Neural progenitor cell (in vitro differentiated cells): Measurements from ENCODE around the gene GRID1. TPM values are rescaled to one million over a fixed set of nuclear protein-coding genes. Genes with fewer than 3 reads are reported as not detected.
A peak's percentile ranks its signal among the peaks of the same experiment; 100 is the strongest.

Experiments
- DNase-seq: peaks from one replicate; pipeline ENCODE4 v3.0.0-alpha.2; 2016; ENCODE audit warnings: low spot score
- H2AFZ ChIP-seq: fragments of 200-600 bp; sonication (generic); replicated peaks from 2 replicates; pipeline ENCODE4 v1.6.1; 2016; ENCODE audit warnings: antibody characterized with exemption
- H3F3A ChIP-seq: fragments of 200-600 bp; sonication (generic); 2 replicates; pipeline ENCODE4 v1.6.1; 2016; ENCODE audit warnings: antibody characterized with exemption, low read depth
- H3K27ac ChIP-seq: fragments of 200-600 bp; sonication (generic); 2 replicates; pipeline ENCODE4 v1.5.1; 2016; ENCODE audit warnings: mild to moderate bottlenecking
- H3K27me3 ChIP-seq: fragments of 200-600 bp; sonication (generic); 2 replicates; pipeline ENCODE4 v1.6.1; 2016; ENCODE audit warnings: mild to moderate bottlenecking, moderate library complexity
- H3K36me3 ChIP-seq: fragments of 200-600 bp; sonication (generic); 2 replicates; pipeline ENCODE4 v1.5.1; 2016
- H3K4me1 ChIP-seq: fragments of 200-600 bp; sonication (generic); 2 replicates; pipeline ENCODE4 v1.6.1; 2016; ENCODE audit warnings: mixed run types
- H3K4me2 ChIP-seq: fragments of 200-600 bp; sonication (generic); 2 replicates; pipeline ENCODE4 v1.6.1; 2016
- H3K4me3 ChIP-seq: fragments of 200-600 bp; sonication (generic); 2 replicates; pipeline ENCODE4 v1.5.1; 2016
- H3K79me2 ChIP-seq: fragments of 200-600 bp; sonication (generic); 2 replicates; pipeline ENCODE4 v1.6.1; 2016; ENCODE audit warnings: low read depth
- H3K9ac ChIP-seq: fragments of 200-600 bp; sonication (generic); 2 replicates; pipeline ENCODE4 v1.6.1; 2016
- H3K9me3 ChIP-seq: fragments of 200-600 bp; sonication (generic); 2 replicates; pipeline ENCODE4 v1.5.1; 2016; ENCODE audit warnings: low read depth
- H4K20me1 ChIP-seq: fragments of 200-600 bp; sonication (generic); 2 replicates; pipeline ENCODE4 v1.6.1; 2016; ENCODE audit warnings: low read depth
- H3K27ac Mint-ChIP-seq: 3 replicates; pipeline ENCODE4 v1.8.0; 2021; ENCODE audit warnings: mixed read lengths
- H3K27me3 Mint-ChIP-seq: 2 replicates; pipeline ENCODE4 v1.8.0; 2022; ENCODE audit warnings: low read depth, mild to moderate bottlenecking, inconsistent platforms, moderate library complexity, mixed read lengths; ENCODE audit not compliant: insufficient read depth
- H3K36me3 Mint-ChIP-seq: 3 replicates; pipeline ENCODE4 v1.8.0; 2021; ENCODE audit warnings: mixed read lengths
- H3K4me1 Mint-ChIP-seq: 3 replicates; pipeline ENCODE4 v1.8.0; 2021; ENCODE audit warnings: mixed read lengths
- H3K4me3 Mint-ChIP-seq: 3 replicates; pipeline ENCODE4 v1.8.0; 2021; ENCODE audit warnings: mild to moderate bottlenecking, moderate library complexity, mixed read lengths
- H3K9me3 Mint-ChIP-seq: 3 replicates; pipeline ENCODE4 v1.8.0; 2020; ENCODE audit warnings: mixed read lengths
- CTCF ChIP-seq: fragments of 200-600 bp; sonication (generic); IDR thresholded peaks from 2 replicates; pipeline ENCODE4 v1.5.1; 2017; ENCODE audit warnings: antibody characterized with exemption, mild to moderate bottlenecking
- EZH2 ChIP-seq: fragments of 200-600 bp; sonication (generic); IDR thresholded peaks from 2 replicates; pipeline ENCODE4 v1.6.1; 2017; ENCODE audit warnings: antibody characterized with exemption, mild to moderate bottlenecking, moderate library complexity
- EZH2phosphoT487 ChIP-seq: fragments of 200-600 bp; sonication (generic); IDR thresholded peaks from 2 replicates; pipeline ENCODE4 v1.6.1; 2017; ENCODE audit warnings: antibody characterized with exemption
- total RNA-seq: library from RNA; depleted of rRNA; stranded (reverse); fragments of >200 nt; gene quantifications from 2 replicates; pipeline ENCODE4 v1.2.3, GENCODE V29; 2015; ENCODE audit warnings: low replicate concordance

The GRID1 gene
- total RNA-seq, 1 donor from 2014 or later, result not detected

DNA sequence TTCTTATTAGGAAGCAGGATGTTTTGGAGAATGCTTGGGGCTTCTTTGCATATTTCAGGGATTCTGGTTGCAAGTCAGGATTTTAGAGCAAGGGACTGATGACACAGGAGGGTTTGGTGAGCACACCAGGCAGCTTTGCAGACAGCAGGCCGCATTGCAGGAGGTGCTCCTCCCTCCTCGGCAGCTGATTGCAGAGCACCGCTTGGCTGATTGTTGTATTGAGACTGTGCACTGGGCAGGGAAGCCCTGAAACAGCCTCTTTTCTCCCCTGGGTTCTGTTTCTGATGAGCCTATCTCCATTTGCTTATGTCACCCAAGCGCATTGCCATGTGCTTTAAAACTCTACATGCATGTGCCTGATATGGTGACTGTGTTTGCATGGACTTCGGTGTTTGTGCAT is 769.6 kb downstream of the GRID1 start:
- H4K20me1 ChIP-seq, result no peaks in the 10 kb centered on the region
- no peaks in the 10 kb centered on the region for H3K79me2 ChIP-seq
- H3K27me3 Mint-ChIP-seq, result peaks cover 7% of the 10 kb centered on the region
- H3K27me3 ChIP-seq, result no peaks in the 10 kb centered on the region
- no peak overlapping the region for H2AFZ ChIP-seq
- peaks cover 7% of the 10 kb centered on the region for H3K4me1 ChIP-seq
- no peaks in the 10 kb centered on the region for H3K36me3 ChIP-seq
- peaks cover 3% of the 10 kb centered on the region for H3K9me3 Mint-ChIP-seq
- no peak for TF ChIP-seq EZH2phosphoT487
- no peak for TF ChIP-seq EZH2
- TF ChIP-seq CTCF, result no peak
- no peak overlapping the region for H3K27ac ChIP-seq
- H3K4me3 Mint-ChIP-seq, result no peak overlapping the region
- peak overlapping the region; percentile 23 for H3K4me2 ChIP-seq
- no peaks in the 10 kb centered on the region for H3K9me3 ChIP-seq
- H3K9ac ChIP-seq, result no peak overlapping the region
- no peak overlapping the region for H3K27ac Mint-ChIP-seq
- H3F3A ChIP-seq, result no peaks in the 10 kb centered on the region
- no peak overlapping the region for H3K4me3 ChIP-seq
- peaks cover 8% of the 10 kb centered on the region for H3K4me1 Mint-ChIP-seq
- H3K36me3 Mint-ChIP-seq, result no peaks in the 10 kb centered on the region
- DNase-seq, result peak; percentile 12

DNA sequence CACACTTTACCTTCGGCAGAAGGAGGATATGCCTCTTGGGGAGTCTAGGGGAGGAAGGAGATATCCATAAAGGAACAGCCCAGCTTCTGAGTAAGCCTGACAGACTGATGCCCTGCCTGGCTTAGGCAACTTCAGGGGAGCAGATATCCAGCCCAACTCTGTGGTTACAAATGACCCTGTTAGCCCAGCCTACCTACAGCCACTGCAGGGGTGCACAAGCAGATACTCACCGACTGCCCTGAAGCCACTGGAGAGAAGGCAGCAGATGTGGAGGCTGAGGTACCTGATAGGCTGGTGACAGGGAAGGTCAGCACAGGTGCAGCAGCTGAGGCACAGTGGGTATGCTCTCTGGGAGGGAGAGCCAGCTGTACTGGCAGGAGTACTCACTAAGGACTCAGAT is 770.2 kb downstream of the GRID1 start:
- no peaks in the 10 kb centered on the region for H4K20me1 ChIP-seq
- no peaks in the 10 kb centered on the region for H3K36me3 ChIP-seq
- H3K27ac ChIP-seq, result no peak overlapping the region
- no peaks in the 10 kb centered on the region for H3K9me3 ChIP-seq
- Mint-ChIP-seq H3K4me1 (peaks cover 8% of the 10 kb centered on the region), H3K36me3 (no peaks in the 10 kb centered on the region), H3K4me3 (no peak overlapping the region), H3K9me3 (peaks cover 2% of the 10 kb centered on the region), H3K27ac (no peak overlapping the region), H3K27me3 (peaks cover 7% of the 10 kb centered on the region)
- H3K27me3 ChIP-seq, result no peaks in the 10 kb centered on the region
- DNase-seq, result no peak
- peaks cover 7% of the 10 kb centered on the region for H3K4me1 ChIP-seq
- H3K9ac ChIP-seq, result no peak overlapping the region
- no peak overlapping the region for H3K4me2 ChIP-seq
- H3K79me2 ChIP-seq, result no peaks in the 10 kb centered on the region
- no peak for TF ChIP-seq CTCF
- no peak for TF ChIP-seq EZH2
- H3K4me3 ChIP-seq, result no peak overlapping the region
- H3F3A ChIP-seq, result no peaks in the 10 kb centered on the region
- no peak overlapping the region for H2AFZ ChIP-seq

DNA sequence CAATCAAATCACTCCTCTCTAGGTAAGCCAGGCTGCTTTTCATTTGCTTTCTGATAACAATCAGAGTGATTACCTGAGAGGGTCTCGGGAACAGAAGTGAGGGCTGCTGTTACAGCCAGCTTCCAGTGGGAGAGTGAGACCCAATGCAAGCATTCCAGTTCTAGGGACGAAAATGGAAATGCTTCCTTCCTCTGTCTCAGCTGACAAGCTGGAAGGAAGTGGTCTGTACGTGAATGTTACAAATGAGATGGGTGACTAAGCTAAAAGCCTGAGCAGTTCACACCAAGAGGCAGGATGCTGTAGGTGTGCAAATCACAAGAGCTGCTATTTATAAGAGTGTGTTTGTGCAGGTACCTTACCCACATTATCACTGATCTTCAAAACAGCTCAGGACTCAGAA is 772.4 kb downstream of the GRID1 start:
- Histone ChIP-seq H4K20me1 (no peaks in the 10 kb centered on the region), H3K9ac (no peak overlapping the region), H3K36me3 (no peaks in the 10 kb centered on the region), H3K79me2 (no peaks in the 10 kb centered on the region), H3K27ac (no peak overlapping the region), H3K9me3 (no peaks in the 10 kb centered on the region), H3K4me1 (peaks cover 7% of the 10 kb centered on the region), H2AFZ (no peak overlapping the region), H3K27me3 (no peaks in the 10 kb centered on the region), H3K4me2 (no peak overlapping the region), H3K4me3 (no peak overlapping the region), H3F3A (no peaks in the 10 kb centered on the region)
- no peaks in the 10 kb centered on the region for H3K36me3 Mint-ChIP-seq
- TF ChIP-seq CTCF (no peak), EZH2 (no peak), EZH2phosphoT487 (no peak)
- H3K9me3 Mint-ChIP-seq, result no peaks in the 10 kb centered on the region
- no peak overlapping the region for H3K27ac Mint-ChIP-seq
- no peak for DNase-seq
- H3K4me1 Mint-ChIP-seq, result peaks cover 8% of the 10 kb centered on the region
- H3K27me3 Mint-ChIP-seq, result peaks cover 2% of the 10 kb centered on the region
- H3K4me3 Mint-ChIP-seq, result no peak overlapping the region
